Small intestine (tissue), 4 donors: Measurements from ENCODE around the gene MAST2. TPM values are rescaled to one million over a fixed set of nuclear protein-coding genes. Genes with fewer than 3 reads are reported as not detected.

Experiments
- polyA plus RNA-seq, 4 donors: library from polyadenylated mRNA; stranded (reverse) in 3 of 4; unstranded in 1 of 4; fragments of 200-250 nt in 3 of 4; fragments of 120-200 nt in 1 of 4; gene quantifications; one replicate each; pipeline versions ENCODE4 v1.2.1 to v1.2.3, GENCODE V29; 2013
- donor health status: healthy with polysubstance abuse.
- donor health status: Bipolar disorder and iron deficiency.
- donor health status: healthy.

Gene MAST2
- polyA plus RNA-seq, 4 donors = 23.3 to 70.2 (median 41.8) TPM

Other genes starting within 250 kb of the MAST2 start
- 100 to 1,000 TPM in 2 of 4 donors, 10 to 100 TPM in 2; 46.3 to 149 (median 96.9) TPM for gene NASP, start 219.6 kb upstream of the MAST2 start, polyA plus RNA-seq
- 1 to 10 TPM in 3 of 4 donors, under 1 TPM in 1; 0.66 to 8.3 (median 3.3) TPM for gene CCDC17, start 179.6 kb upstream of the MAST2 start, polyA plus RNA-seq
- 100 to 1,000 TPM in 1 of 4 donors, 10 to 100 TPM in 3; 74.2 to 112 (median 95.5) TPM for gene GPBP1L1, start 117.1 kb upstream of the MAST2 start, polyA plus RNA-seq
- gene TMEM69, start 115.4 kb upstream of the MAST2 start, polyA plus RNA-seq = 10 to 100 TPM; 13.2 to 48.7 (median 19.5) TPM
- gene IPP, start 53.0 kb upstream of the MAST2 start, polyA plus RNA-seq = 10 to 100 TPM in 1 of 4 donors, 1 to 10 TPM in 3; 4.2 to 21.1 (median 7.5) TPM